Skin of body (tissue), 2 donors: Measurements from ENCODE around the gene TM9SF4. TPM values are rescaled to one million over a fixed set of nuclear protein-coding genes. Genes with fewer than 3 reads are reported as not detected.
"Not testable (repeated sequence)": the region's sequence is repeated elsewhere in the genome, so short reads cannot be mapped to it uniquely, and the experiment has no call there.

Experiments used
- DNase-seq: peaks from one replicate; lab custom pipeline; 2025; lab: John Stamatoyannopoulos, UW
- total RNA-seq: library from RNA; depleted of rRNA; stranded (reverse); fragments of >200 nt; gene quantifications from one replicate; pipeline ENCODE4 v1.2.3, GENCODE V29; 2014

TM9SF4 gene
- total RNA-seq, 1 donor from 2014 or later = 23.8 TPM

- DNase-seq = no peak
These were observed 79.0 kb downstream of the TM9SF4 start for GRCh38 chr20:32188376-32189122.

GRCh38 chr20:32189123-32189410 lies 79.6 kb downstream of the TM9SF4 start:
- DNase-seq = no peak

GRCh38 chr20:32189691-32190615 lies 80.4 kb downstream of the TM9SF4 start:
- no peak for DNase-seq

GRCh38 chr20:32190616-32191415 lies 81.3 kb downstream of the TM9SF4 start:
- DNase-seq = no peak

- DNase-seq = no peak
These were observed 81.9 kb downstream of the TM9SF4 start for GRCh38 chr20:32191422-32191821.

GRCh38 chr20:32191873-32192272 lies 82.4 kb downstream of the TM9SF4 start:
- no peak for DNase-seq

GRCh38 chr20:32192698-32193097 lies 83.2 kb downstream of the TM9SF4 start:
- DNase-seq = no peak

- DNase-seq = not testable (repeated sequence)
These were observed 83.8 kb downstream of the TM9SF4 start for GRCh38 chr20:32193336-32193735.

GRCh38 chr20:32193996-32194395 lies 84.5 kb downstream of the TM9SF4 start:
- no peak for DNase-seq

- DNase-seq = no peak
These were observed 86.1 kb downstream of the TM9SF4 start for GRCh38 chr20:32195581-32195980.

GRCh38 chr20:32196613-32197012 lies 87.1 kb downstream of the TM9SF4 start:
- not testable (repeated sequence) for DNase-seq

- not testable (repeated sequence) for DNase-seq
These were observed 87.6 kb downstream of the TM9SF4 start for GRCh38 chr20:32197136-32197535.

- no peak for DNase-seq
These were observed 89.5 kb downstream of the TM9SF4 start for GRCh38 chr20:32199006-32199405.

GRCh38 chr20:32201296-32201976 lies 91.9 kb downstream of the TM9SF4 start:
- no peak for DNase-seq

GRCh38 chr20:32201977-32202363 lies 92.5 kb downstream of the TM9SF4 start:
- DNase-seq = no peak

GRCh38 chr20:32203356-32204204 lies 94.1 kb downstream of the TM9SF4 start:
- no peak for DNase-seq

GRCh38 chr20:32204205-32205109 lies 94.9 kb downstream of the TM9SF4 start:
- no peak for DNase-seq

- DNase-seq = no peak
These were observed 95.8 kb downstream of the TM9SF4 start for GRCh38 chr20:32205110-32205842.
